ENCODE measurements around the gene SERPINB11.
"Not testable (repeated sequence)": the region's sequence is repeated elsewhere in the genome, so short reads cannot be mapped to it uniquely, and the experiment has no call there.

Gene SERPINB11

DNA sequence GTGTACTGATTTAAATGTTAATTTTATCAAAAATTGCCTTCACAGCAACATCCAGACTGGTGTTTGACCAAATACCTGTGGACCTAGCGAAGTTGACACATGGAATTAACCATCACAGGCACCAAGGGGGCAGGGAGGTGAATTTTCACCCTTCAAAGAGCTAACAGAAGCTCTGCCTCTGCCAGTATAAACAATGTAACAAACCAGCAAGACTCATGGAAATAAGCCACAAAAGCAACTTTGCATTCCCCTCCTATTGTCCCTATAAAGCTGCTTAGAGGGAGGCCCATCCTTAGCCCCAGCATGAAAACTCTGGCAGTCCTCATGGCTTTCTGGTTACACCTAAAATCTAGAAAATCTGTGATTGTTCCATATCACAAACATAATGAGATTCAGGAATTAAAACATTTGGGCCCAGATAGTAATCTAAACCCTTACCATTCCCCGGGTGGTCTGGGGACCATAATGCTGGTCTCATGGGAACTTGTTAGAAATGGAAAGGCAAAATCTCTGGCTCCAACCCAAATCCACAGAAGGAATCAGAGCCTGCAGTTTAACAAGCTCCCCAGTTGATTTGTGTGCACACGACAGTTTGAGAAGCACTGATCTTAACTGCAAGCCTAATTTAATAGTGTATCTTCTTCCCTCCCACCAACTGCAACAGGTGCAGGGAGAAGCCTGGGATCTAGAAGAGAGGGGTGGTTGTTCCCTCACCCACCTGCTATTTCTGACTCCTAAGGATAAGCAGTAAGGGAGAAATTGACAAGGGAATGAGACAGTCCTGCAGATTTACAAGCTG lies 23.1 kb downstream of the SERPINB11 start:
- DNase-seq (ENCODE audit: low read depth in 2 of 2, low spot score in 1 of 2): no peak

GRCh38 chr18:63730773-63731172 lies 28.0 kb downstream of the SERPINB11 start:
- no peak for DNase-seq (ENCODE audit: low read depth in 2 of 2, low spot score in 1 of 2)

- no peak for DNase-seq (ENCODE audit: low read depth in 2 of 2, low spot score in 1 of 2)
Measured at GRCh38 chr18:63731215-63731614, 28.5 kb downstream of the SERPINB11 start.

- DNase-seq (ENCODE audit: low read depth in 2 of 2, low spot score in 1 of 2): no peak
Measured at GRCh38 chr18:63736876-63737275, 34.1 kb downstream of the SERPINB11 start.

GRCh38 chr18:63741769-63742168 lies 39.0 kb downstream of the SERPINB11 start:
- DNase-seq (ENCODE audit: low read depth in 2 of 2, low spot score in 1 of 2): no peak

DNA sequence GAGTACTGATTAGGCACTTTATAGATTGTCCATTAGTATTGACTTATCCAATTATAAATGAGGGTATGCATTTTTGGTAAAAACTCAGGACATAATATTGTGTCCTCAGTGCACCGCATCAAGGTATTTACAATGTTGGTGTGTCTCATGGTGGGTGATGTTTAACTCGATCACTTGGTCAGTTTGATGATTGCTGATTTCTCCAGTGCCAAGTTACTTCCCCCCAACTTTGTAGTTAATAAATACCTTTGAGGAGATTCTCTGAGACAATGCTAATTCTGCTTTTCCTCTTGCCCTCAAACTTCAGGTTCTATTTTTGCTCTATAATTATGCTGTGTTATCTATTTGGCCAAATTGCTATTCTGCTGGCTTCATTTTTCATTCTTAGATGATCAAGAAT lies 44.2 kb downstream of the SERPINB11 start:
- DNase-seq (ENCODE audit: low read depth in 2 of 2, low spot score in 1 of 2): no peak

DNA sequence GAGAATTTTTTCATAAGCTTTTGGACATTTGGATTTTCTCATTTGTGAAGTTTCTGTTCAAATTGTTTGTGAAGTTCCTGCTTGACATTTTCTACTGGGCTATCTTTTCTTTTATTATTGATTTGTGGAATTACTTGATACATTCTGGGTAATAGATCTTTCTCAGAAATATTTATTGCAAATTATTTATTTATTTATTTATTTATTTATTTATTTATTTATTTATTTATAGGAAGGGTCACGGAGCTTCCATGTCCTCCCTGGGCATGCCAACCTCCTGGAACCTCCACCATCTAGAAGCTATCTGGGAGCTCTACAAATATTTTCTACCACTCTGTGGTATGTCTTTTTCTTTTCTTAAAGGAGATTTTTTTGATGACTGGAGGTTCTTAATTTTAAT lies 46.7 kb downstream of the SERPINB11 start:
- no peak for DNase-seq (ENCODE audit: low read depth in 2 of 2, low spot score in 1 of 2)

DNA sequence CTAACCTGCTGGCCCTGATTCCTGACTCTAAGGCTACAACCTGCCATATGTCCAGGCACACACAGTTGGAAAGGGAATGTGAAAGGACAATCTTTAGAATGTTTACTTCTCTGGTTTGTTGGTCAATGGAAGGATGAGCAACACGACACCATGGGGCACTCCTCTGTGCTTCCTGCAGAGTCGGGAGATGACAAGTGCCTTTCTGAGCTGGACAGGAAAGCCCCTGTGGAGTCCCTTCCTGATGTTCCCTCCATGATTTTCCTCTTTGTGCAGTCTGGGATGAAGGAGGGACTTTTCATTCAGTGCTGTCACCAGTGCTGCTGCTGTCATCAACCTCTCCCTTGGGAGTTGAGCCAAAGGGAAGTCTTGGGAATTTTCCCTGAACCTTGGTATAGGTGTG lies 49.9 kb downstream of the SERPINB11 start:
- no peak for DNase-seq (ENCODE audit: low read depth in 2 of 2, low spot score in 1 of 2)

- DNase-seq (ENCODE audit: low read depth in 2 of 2, low spot score in 1 of 2): no peak
Measured at GRCh38 chr18:63753676-63754075, 50.9 kb downstream of the SERPINB11 start.

DNA sequence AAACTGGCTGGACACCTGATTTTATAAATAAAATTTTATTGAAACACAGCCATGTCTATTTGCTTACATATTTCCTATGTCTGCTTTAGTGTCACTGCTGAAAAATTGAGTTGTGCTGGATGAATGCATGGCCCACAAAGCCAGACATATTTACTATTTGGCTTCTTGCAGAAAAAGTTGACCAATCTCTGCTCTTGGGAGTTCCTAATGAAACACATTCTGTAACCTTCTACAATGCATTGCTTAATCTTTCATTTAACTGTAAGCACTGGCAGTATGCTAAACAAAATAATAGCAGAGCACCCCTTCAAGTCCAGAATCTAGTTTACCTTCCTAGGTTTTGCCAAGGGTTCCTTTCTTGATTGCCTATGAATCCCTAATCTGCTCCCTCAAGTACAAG lies 54.8 kb downstream of the SERPINB11 start:
- no peak for DNase-seq (ENCODE audit: low read depth in 2 of 2, low spot score in 1 of 2)

GRCh38 chr18:63758615-63759240 lies 56.0 kb downstream of the SERPINB11 start:
- no peak for DNase-seq (ENCODE audit: low read depth in 2 of 2, low spot score in 1 of 2)

GRCh38 chr18:63759786-63760185 lies 57.0 kb downstream of the SERPINB11 start:
- not testable (repeated sequence) for DNase-seq (ENCODE audit: low read depth in 2 of 2, low spot score in 1 of 2)

GRCh38 chr18:63762518-63762917 lies 59.8 kb downstream of the SERPINB11 start:
- DNase-seq (ENCODE audit: low read depth in 2 of 2, low spot score in 1 of 2): no peak

DNA sequence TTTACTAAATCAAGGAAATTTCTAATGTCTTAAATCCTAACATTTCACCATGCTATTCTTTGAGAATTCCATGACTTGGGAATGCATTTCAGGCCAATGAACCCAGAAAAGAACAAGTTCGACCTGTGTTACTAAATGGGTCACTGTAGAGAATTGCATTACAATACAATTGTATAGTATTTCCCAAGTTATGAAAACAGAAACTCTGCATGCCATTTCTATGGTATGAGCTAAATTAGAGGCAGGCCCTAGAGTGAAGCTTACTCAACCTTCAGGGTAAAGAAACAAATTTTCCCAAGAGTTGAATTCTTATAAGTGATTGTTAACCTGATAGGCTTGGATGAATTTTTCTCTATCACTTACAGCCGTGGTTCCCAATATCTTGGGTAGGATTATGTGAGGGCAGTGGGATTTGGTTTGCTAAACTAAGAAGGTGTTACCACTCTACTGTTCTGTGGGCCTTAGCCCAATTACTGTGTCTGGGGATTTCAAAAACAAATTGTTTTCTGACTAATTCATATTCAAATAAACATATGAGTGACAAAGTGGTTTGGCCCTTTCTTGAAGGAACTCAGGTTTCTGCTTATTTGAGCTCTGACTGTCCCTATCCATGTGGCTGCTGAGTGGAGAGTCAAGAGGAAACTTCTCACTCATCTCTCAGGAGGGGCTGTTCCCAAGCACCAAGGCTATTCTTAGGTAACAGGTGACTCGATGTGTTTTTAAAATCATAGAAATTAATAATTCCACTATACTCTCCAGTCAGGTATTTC lies 61.3 kb downstream of the SERPINB11 start:
- DNase-seq (ENCODE audit: low read depth in 2 of 2, low spot score in 1 of 2): no peak

- DNase-seq (ENCODE audit: low read depth in 2 of 2, low spot score in 1 of 2): no peak
Measured at GRCh38 chr18:63765837-63766236, 63.1 kb downstream of the SERPINB11 start.
